ENCODE results near the gene KLF6. TPM values are rescaled to one million over a fixed set of nuclear protein-coding genes. Genes with fewer than 3 reads are reported as not detected.

Gene KLF6
- total and polyA plus RNA-seq, 2 experiments from 2014 or later = 187 to 602 TPM

- no peaks in the 10 kb centered on the region for H3K9me2 ChIP-seq (replicated peaks; ENCODE audit: insufficient read depth)
- H3K27ac ChIP-seq = no peak overlapping the region
- 70% methylated on average over 3 of the region's 3 CpGs for WGBS (ENCODE audit: low lambda C conversion rate, missing lambda C conversion rate)
- TF ChIP-seq EZH2phosphoT487 (IDR thresholded peaks at IDR 0.05; ENCODE audit: low read depth, severe bottlenecking, unreplicated experiment) (no peak), CTCF (IDR thresholded peaks at IDR 0.05; ENCODE audit: poor library complexity) (no peak), EZH2 (IDR thresholded peaks at IDR 0.05; ENCODE audit: borderline replicate concordance) (no peak)
- H4K20me1 ChIP-seq (ENCODE audit: insufficient read depth, poor library complexity, severe bottlenecking) = no peaks in the 10 kb centered on the region
- no peak overlapping the region for H3K4me3 ChIP-seq
- DNase-seq (ENCODE audit: low spot score) = no peak
- H2AFZ ChIP-seq = no peak overlapping the region
- H3K4me2 ChIP-seq = no peak overlapping the region
- H3K4me1 ChIP-seq (ENCODE audit: insufficient read depth) = no peaks in the 10 kb centered on the region
- no peaks in the 10 kb centered on the region for H3K9me3 ChIP-seq (ENCODE audit: low read depth)
- H3K36me3 ChIP-seq (replicated peaks; ENCODE audit: insufficient read depth, low read depth) = no peaks in the 10 kb centered on the region
- H3K79me2 ChIP-seq = no peaks in the 10 kb centered on the region
- no peaks in the 10 kb centered on the region for H3K27me3 ChIP-seq
Measured at GRCh38 chr10:3728563-3728962, 56.4 kb downstream of the KLF6 start.

GRCh38 chr10:3727268-3727667, 57.7 kb downstream of the KLF6 start:
- no peak overlapping the region for H3K4me3 ChIP-seq
- H3K9me3 ChIP-seq (ENCODE audit: low read depth) = no peaks in the 10 kb centered on the region
- TF ChIP-seq EZH2 (IDR thresholded peaks at IDR 0.05; ENCODE audit: borderline replicate concordance) (no peak), EZH2phosphoT487 (IDR thresholded peaks at IDR 0.05; ENCODE audit: low read depth, severe bottlenecking, unreplicated experiment) (no peak), CTCF (IDR thresholded peaks at IDR 0.05; ENCODE audit: poor library complexity) (no peak)
- no peaks in the 10 kb centered on the region for H4K20me1 ChIP-seq (ENCODE audit: insufficient read depth, poor library complexity, severe bottlenecking)
- 93% methylated on average over 7 of the region's 7 CpGs for WGBS (ENCODE audit: low lambda C conversion rate, missing lambda C conversion rate)
- no peaks in the 10 kb centered on the region for H3K4me1 ChIP-seq (ENCODE audit: insufficient read depth)
- DNase-seq (ENCODE audit: low spot score) = no peak
- no peaks in the 10 kb centered on the region for H3K36me3 ChIP-seq (replicated peaks; ENCODE audit: insufficient read depth, low read depth)
- H3K4me2 ChIP-seq = no peak overlapping the region
- H3K27ac ChIP-seq = no peak overlapping the region
- H3K9me2 ChIP-seq (replicated peaks; ENCODE audit: insufficient read depth) = no peaks in the 10 kb centered on the region
- H3K79me2 ChIP-seq = no peaks in the 10 kb centered on the region
- H3K27me3 ChIP-seq = no peaks in the 10 kb centered on the region
- H2AFZ ChIP-seq = no peak overlapping the region
